HG03442 (cell line): Measurements from ENCODE around the gene REXO1.
"Not testable (repeated sequence)": the region's sequence is repeated elsewhere in the genome, so short reads cannot be mapped to it uniquely, and the experiment has no call there.

Experiments used
- ATAC-seq: cut with Tn5 transposase; IDR thresholded peaks from one replicate; pipeline ENCODE4 v1.9.1; 2021; ENCODE audit warnings: mild to moderate bottlenecking, moderate library complexity; ENCODE audit not compliant: unreplicated experiment

REXO1 gene

DNA sequence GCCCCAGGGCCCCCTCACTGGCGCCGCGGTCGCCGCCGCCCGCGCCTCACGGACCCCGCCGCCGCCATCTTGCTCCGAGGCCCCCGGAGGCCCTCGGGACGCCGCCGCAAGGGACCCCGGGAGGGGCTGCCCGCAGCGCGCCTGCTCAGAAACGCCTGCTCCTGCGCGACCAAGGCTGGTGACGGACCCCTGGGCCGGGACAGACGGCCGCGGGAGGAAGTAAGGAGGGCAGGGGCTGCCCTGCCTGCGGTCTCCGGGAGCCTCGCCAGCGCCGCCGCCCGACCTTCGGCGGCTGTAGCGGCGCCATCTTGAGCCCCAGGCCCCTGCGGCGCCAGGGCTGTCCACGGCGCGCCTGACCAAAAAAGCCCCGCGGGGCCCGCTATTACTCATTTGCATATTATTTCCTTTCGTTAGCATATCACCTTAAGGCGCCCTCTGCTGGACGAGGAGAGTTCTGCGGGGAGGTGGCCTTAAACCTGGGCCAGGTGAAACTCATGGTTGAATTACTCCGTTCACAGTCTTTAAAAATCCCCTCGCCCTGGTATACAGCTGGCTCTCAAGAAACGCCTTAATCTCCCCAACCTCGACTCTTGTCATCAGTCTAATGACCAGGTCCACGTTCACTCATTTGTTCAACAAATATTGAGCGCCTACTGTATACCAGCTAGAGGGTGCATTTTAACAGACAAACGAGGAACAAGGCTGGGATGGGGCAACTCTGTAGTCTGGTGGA, at the start of gene REXO1:
Gene REXO1, minus strand, starts transcription at position 85 of the 733 bp plus-strand sequence. CDS start 125 bp downstream, outside the sequence.
- peak; percentile 63 for ATAC-seq

DNA sequence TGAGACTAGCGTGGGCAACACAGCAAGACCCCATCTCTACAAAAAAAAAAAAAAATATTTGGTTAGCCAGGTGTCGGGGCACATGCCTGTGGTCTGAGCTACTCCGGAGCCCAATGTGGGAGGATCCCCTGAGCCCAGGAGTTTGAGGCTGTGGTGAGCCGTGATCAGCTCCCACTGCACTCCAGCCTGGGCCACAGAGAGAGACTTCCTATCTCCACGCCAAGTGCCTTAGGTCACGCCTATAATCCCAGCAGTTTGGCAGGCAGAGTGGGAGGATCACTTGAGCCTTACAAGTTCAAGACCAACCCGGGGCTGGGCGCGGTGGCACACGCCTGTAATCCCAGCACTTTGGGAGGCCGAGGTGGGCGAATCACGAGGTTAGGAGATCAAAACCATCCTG, 48.2 kb upstream of the REXO1 start:
- no peak for ATAC-seq

- ATAC-seq, result no peak
Observed at GRCh38 chr19:1893791-1894190, 45.5 kb upstream of the REXO1 start.

- ATAC-seq, result no peak
Observed at GRCh38 chr19:1889907-1890306, 41.6 kb upstream of the REXO1 start.

DNA sequence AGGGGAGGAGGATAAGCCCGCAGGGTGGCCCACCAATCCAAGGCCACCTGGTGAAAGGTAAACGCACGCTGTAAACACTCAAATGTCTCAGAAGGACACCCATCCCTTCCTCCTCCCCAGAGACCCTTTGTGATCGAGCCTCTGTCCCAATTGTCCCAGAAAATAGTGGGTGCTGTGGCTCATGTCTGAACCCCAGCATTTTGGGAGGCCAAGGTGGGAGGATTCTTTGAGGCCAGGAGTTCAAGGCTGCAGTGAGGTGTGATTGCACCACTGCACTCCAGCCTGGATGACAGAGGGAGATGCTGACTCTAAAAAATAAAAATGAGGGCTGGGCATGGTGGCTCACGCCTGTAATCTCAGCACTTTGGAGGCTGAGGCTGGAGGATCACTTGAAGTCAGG, 40.1 kb upstream of the REXO1 start:
- no peak for ATAC-seq

- ATAC-seq, result not testable (repeated sequence)
Observed at GRCh38 chr19:1886360-1886759, 38.1 kb upstream of the REXO1 start.

- peak; percentile 74 for ATAC-seq
Observed at GRCh38 chr19:1885398-1886119, 37.3 kb upstream of the REXO1 start, which contains the start of gene ABHD17A. Gene ABHD17A (minus strand): TSS chr19:1885496. CDS start chr19:1881566, 3,930 bp downstream.

DNA sequence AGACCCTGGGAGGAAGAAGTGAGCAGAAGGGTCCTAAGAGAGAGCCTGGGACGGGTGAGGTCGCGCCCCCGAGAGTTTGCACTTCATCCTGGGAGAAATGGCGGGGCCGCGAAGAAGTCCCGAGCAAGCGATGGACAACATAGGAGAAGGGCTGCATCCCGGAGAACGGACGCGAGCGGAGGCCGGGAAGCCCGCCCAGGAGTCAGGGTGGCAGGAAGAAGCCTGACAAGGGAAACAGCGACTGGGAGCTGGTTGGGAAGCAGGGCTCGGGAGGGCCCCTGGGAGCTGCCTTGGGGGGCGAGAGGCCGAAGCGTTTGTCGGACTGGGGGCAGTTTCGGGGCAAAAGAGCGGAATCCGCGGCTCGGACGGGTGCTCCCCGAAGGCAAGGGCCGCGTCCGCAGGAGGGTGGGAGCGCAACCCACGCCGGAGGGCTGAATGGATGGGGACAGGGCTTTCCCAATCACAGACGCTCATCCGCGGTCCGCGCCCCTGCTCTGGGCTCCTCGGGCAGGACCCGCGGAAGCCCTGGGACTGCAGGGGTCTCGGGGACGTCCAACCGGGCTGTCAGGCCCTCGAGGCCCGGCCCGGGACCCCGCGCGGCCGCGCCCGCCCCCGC, 36.5 kb upstream of the REXO1 start:
- ATAC-seq, result peak; percentile 10

GRCh38 chr19:1884291-1884718, 36.0 kb upstream of the REXO1 start:
- ATAC-seq, result no peak

GRCh38 chr19:1883784-1884183, 35.5 kb upstream of the REXO1 start:
- no peak for ATAC-seq

DNA sequence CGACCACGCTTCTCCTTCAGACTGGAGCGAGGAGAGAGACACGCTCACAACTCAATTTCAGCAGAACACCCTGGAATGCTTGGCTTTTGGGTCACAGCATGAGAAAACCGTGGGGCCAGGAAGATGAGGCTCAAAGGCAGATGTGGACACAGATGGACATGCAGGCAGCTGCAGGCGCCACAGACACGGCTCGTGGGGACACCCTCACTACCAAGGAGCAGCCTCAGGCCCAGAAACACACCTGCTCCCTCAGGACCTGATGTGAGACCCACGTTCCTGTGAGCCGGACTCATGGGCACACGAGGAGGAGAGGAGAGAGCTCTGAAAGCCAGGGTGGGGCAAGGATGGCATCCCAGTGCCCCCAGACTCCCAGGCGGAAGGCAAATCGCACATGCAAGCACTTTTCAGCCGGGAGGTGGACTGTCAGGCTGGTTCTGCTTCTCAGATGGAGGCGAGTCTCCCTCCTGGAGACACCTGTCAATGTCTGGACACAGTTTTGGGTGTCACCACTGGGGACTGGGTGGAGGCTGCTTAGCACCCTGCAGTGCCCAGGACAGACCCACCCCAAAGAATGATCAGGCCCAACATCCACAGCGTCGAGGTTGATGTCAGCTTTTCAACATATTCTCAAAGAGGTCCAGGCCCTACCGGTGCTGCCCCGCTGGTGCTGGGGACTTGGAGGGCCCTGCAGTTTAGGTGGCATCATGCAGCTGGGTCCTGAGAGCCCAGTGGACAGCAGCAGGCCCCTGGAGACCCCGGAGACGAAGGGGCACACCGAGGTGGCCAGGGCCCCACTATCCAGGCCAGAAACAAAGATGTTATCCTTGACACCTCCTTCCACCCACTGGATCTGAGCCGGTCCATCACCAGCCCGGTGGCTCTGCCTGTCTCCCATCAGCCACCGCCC, 34.8 kb upstream of the REXO1 start:
- ATAC-seq, result no peak

- ATAC-seq, result no peak
Observed at GRCh38 chr19:1882089-1882785, 34.0 kb upstream of the REXO1 start.

- ATAC-seq, result not testable (repeated sequence)
Observed at GRCh38 chr19:1881393-1882088, 33.3 kb upstream of the REXO1 start.

DNA sequence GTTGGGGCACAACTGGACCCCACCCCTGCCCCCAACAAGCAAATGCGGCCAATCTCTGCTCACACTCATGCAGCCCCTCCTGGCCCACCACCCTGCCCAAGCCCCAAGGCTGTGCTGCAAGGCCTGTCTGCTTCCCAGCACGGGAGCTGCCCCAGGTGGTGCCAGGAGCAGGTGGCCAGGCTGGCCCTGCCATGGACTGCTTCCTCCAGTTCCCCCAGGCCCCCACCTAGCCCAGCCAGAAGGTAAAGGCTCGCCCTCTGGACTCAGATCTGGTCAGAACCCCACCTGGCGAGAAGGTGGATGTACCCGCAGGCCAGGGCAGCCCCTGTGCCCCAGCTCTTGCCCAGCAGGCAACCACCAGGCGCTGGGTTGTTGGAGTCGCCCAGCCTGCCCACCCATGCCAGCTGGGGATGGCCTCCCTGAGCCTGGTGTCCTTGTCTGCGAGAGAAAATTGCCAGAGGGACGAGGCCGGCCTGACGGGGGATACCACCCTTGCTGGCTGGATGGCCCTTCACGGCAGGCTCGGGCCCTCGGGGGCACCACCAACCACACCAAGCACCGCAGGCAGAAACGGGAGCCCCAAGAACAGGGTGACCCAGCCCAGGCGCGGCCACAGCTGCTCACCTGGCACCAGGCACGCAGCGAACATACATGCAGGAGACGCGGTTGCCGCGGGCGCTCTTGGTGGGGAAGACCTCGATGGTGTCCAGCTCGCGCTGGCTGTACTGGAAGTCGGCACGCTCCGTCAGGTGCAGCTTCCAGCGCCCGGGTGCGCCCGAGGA, 32.5 kb upstream of the REXO1 start:
- no peak for ATAC-seq

DNA sequence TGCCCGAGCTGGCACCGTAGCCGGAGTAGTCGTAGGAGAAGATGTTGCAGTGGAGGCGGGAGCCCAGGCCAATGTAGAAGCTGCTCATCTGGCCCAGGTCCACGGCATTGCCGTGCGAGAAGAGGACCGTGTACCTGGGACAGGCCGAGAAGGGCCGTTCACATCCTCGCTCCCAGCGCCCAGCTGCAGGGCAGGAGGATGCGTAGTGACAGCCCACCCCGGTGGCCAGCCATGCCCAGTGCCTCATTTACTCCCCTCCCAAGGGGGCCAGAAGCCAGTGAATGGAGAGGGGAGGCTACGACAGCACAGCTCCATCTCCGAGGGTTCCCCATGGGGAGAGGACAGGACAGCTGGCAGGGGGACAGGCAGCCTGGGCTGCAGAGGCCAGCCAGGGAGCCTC, 31.7 kb upstream of the REXO1 start:
- not testable (repeated sequence) for ATAC-seq

DNA sequence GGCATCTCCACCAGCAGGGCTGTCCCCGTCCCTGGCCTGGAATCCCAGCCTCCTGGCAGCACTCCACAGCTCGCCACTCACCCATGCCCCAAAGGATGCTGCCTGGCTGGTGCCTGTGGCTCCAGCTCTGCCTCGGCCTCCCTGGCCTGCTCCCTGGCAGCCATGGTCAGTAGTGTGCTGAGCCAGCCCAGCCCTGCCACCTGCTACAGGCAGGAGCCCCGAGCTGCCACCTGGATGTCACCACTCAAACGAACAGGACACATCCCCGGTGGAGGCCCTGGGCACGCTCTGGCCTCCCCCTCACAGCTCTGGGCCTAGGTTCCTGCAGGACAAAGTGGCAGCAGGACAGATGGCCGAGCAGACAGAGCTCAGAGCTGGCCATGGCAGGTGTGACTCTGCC, 30.3 kb upstream of the REXO1 start:
- ATAC-seq, result not testable (repeated sequence)

- not testable (repeated sequence) for ATAC-seq
Observed at GRCh38 chr19:1877280-1877660, 29.0 kb upstream of the REXO1 start.

DNA sequence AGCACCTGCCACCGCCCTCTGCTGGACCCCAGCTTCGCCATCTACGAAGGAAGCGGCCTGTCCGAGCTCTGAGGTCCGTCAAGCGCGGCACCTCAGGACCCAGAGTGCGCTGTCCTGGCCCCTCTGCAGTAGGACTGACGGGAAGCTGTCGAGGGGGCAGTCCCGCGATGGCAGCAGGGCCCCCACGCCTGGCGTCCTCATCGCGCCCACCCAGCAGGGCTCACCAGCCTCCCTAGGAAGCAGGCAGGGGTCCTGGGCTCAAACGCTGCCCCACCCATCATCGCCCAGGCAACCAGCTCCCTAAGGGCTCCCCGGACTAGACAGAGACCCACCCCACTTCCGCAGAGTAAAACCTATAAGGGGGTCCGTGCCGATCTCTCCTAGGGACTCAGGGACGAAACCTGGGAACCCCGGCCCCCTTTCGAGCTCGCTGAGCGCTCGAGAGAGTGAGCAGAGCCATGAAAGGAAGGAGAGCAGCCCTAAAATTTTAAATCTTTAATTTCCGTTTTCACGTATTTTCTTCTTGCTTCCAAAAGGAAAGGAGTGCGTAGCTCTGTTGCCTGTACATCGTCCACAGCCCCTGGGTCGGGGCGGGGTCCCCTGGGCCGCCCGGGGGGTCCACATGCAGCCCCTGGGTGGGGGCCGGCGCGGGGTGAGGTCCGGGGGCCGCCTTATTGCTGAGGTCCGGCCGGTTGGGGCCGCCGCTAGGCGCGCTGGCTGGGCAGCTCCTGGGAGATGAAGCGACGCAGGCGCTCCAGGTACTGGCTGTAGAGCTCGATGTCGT, 28.4 kb upstream of the REXO1 start:
- not testable (repeated sequence) for ATAC-seq
